Right atrium auricular region (tissue), 2 donors: ENCODE results near the gene TM9SF4. TPM values are rescaled to one million over a fixed set of nuclear protein-coding genes. Genes with fewer than 3 reads are reported as not detected.

Experiments used
- DNase-seq: peaks from one replicate; pipeline ENCODE4 v3.0.0-alpha.2; 2019; ENCODE audit warnings: low spot score
- H3K27ac ChIP-seq, 2 donors: fragments of 200-600 bp; sonication (generic); 1 replicate in 1 of 2; 2 replicates in 1 of 2; pipeline ENCODE4 v1.5.1; 2016 to 2019
- H3K27me3 ChIP-seq, 2 donors: fragments of 200-600 bp; sonication (generic); one replicate each; pipeline versions ENCODE4 v1.5.1 to v1.6.0; 2017 to 2019
- H3K36me3 ChIP-seq: fragments of 200-600 bp; sonication (generic); one replicate; pipeline ENCODE4 v1.5.1; 2016
- H3K4me1 ChIP-seq, 2 donors: fragments of 200-600 bp; sonication (generic); one replicate each; pipeline versions ENCODE4 v1.5.1 to v1.6.0; 2017 to 2019
- H3K4me3 ChIP-seq, 2 donors: fragments of 200-600 bp; sonication (generic); 1 replicate in 1 of 2; 2 replicates in 1 of 2; pipeline ENCODE4 v1.5.1; 2017 to 2019; ENCODE audit warnings: mild to moderate bottlenecking in 1 of 2, moderate library complexity in 1 of 2
- H3K9me3 ChIP-seq, 2 donors: fragments of 200-600 bp; sonication (generic); one replicate each; pipeline ENCODE4 v1.5.1; 2019
- total RNA-seq, 2 donors: library from RNA; depleted of rRNA; stranded (reverse); fragments of >200 nt; gene quantifications; one replicate each; pipeline ENCODE4 v1.1.0, GENCODE V29; 2016
- TF ChIP-seq, protein P1 (sequence below), 2 donors: fragments of 200-600 bp; sonication (generic); IDR thresholded peaks; one replicate each; pipeline ENCODE4 v1.5.1; 2019; ENCODE audit warnings: antibody characterized with exemption in 2 of 2

The TM9SF4 gene
- total RNA-seq, 2 donors from 2014 or later = 28.5 to 30.6 TPM

DNA sequence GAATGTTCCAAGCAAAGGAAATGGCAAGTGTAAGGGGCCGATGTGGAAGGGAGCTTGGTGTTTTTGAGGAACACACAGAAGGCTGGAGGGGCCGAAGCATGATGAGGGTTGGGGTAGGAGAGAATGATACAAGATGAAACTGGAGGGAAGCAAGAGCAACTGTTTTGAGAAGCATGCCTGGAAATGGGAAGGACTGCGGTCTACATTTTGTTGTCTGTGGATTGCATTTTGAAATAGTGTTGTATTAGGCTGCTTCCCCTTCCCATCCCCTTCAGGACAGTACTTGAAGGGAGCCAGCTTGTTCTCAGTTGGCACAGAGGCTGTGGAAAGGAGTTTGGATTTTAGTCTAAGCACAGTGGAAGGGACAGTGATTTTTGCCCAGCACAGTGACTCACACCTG is 2.2 kb downstream of the TM9SF4 start:
- Histone ChIP-seq H3K27ac (no peak overlapping the region), H3K4me1 (peaks cover 0 to 43% of the 10 kb centered on the region in 2 donors), H3K4me3 (no peak overlapping the region), H3K36me3 (no peaks in the 10 kb centered on the region), H3K9me3 (no peaks in the 10 kb centered on the region), H3K27me3 (no peaks in the 10 kb centered on the region)
- no peak for DNase-seq
- TF ChIP-seq, protein P1, sequence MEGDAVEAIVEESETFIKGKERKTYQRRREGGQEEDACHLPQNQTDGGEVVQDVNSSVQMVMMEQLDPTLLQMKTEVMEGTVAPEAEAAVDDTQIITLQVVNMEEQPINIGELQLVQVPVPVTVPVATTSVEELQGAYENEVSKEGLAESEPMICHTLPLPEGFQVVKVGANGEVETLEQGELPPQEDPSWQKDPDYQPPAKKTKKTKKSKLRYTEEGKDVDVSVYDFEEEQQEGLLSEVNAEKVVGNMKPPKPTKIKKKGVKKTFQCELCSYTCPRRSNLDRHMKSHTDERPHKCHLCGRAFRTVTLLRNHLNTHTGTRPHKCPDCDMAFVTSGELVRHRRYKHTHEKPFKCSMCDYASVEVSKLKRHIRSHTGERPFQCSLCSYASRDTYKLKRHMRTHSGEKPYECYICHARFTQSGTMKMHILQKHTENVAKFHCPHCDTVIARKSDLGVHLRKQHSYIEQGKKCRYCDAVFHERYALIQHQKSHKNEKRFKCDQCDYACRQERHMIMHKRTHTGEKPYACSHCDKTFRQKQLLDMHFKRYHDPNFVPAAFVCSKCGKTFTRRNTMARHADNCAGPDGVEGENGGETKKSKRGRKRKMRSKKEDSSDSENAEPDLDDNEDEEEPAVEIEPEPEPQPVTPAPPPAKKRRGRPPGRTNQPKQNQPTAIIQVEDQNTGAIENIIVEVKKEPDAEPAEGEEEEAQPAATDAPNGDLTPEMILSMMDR (IDR thresholded peaks at IDR 0.05) = no peak

GRCh38 chr20:32112841-32113240 is 3.3 kb downstream of the TM9SF4 start:
- TF ChIP-seq, protein P1 (IDR thresholded peaks at IDR 0.05) = no peak
- Histone ChIP-seq H3K4me1 (peaks cover 0 to 51% of the 10 kb centered on the region in 2 donors), H3K27ac (no peak overlapping the region), H3K4me3 (no peak overlapping the region), H3K9me3 (no peaks in the 10 kb centered on the region), H3K36me3 (no peaks in the 10 kb centered on the region), H3K27me3 (no peaks in the 10 kb centered on the region)
- DNase-seq = peak; percentile 66

GRCh38 chr20:32113591-32114260 is 4.2 kb downstream of the TM9SF4 start:
- H3K36me3 ChIP-seq = no peaks in the 10 kb centered on the region
- TF ChIP-seq, protein P1 (IDR thresholded peaks at IDR 0.05) = no peak
- H3K27ac ChIP-seq = no peak overlapping the region
- H3K9me3 ChIP-seq = no peaks in the 10 kb centered on the region
- H3K4me3 ChIP-seq = no peak overlapping the region
- H3K4me1 ChIP-seq = peaks cover 0 to 51% of the 10 kb centered on the region in 2 donors
- H3K27me3 ChIP-seq = no peaks in the 10 kb centered on the region
- no peak for DNase-seq

- Histone ChIP-seq H3K36me3 (no peaks in the 10 kb centered on the region), H3K9me3 (no peaks in the 10 kb centered on the region), H3K27me3 (no peaks in the 10 kb centered on the region), H3K4me3 (no peak overlapping the region), H3K4me1 (peaks cover 0 to 51% of the 10 kb centered on the region in 2 donors), H3K27ac (no peak overlapping the region)
- TF ChIP-seq, protein P1 (IDR thresholded peaks at IDR 0.05) = no peak
- DNase-seq = no peak
Measured at GRCh38 chr20:32114305-32114960, 4.9 kb downstream of the TM9SF4 start.

- DNase-seq = no peak
- TF ChIP-seq, protein P1 (IDR thresholded peaks at IDR 0.05) = no peak
- no peaks in the 10 kb centered on the region for H3K9me3 ChIP-seq
- no peak overlapping the region for H3K27ac ChIP-seq
- peaks cover 0 to 48% of the 10 kb centered on the region in 2 donors for H3K4me1 ChIP-seq
- H3K27me3 ChIP-seq = no peaks in the 10 kb centered on the region
- no peak overlapping the region for H3K4me3 ChIP-seq
- no peaks in the 10 kb centered on the region for H3K36me3 ChIP-seq
Measured at GRCh38 chr20:32115211-32115767, 5.8 kb downstream of the TM9SF4 start.
